Measurements from ENCODE around the gene PRDM16.

The PRDM16 gene

DNA sequence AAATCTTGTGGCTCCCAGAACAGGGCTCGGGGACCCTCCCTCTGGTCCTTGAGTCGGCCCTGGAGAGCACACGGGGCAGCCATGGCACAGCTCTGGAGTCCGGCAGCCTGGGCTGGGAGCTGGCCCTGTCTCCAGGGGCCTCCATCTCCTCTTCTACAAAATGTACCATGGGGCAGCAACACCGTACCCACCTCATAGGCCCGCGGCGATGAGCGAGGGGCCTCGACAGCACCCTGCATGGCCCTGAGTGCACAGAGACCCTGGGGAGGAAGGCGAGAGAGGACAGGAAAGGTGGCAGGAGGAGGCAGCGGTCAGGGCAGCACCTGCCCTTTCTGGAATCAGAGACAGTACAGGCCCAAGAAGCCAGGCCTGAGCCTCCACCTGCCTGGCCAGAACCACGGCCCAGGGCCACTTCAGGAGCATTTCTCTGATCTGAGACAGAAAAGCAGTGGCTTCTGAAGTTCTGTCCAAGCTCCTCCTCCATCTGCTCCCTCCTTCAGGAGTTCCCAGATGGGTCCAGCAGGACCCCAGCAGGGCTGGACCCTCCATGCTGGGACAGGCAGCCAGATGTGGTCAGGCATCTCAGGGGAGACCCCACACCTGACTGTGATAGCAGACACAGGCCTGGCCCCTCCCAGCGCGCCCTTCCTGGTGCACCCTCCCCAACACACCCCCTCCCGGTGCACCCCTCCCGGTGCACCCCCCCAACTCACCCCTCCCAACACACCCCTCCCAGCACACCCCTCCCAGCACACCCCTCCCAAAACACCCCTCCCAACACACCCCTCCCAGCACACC is 309.6 kb downstream of the PRDM16 start:
- H4K20me1 ChIP-seq: peaks cover 88% of the 10 kb centered on the region
- H3K4me1 ChIP-seq: peaks cover 50% of the 10 kb centered on the region

GRCh38 chr1:3379934-3380333 is 310.9 kb downstream of the PRDM16 start:
- H4K20me1 ChIP-seq: peaks cover 88% of the 10 kb centered on the region
- peaks cover 73% of the 10 kb centered on the region for H3K27me3 ChIP-seq
- TF ChIP-seq Cebpa-rat (IDR thresholded peaks at IDR 0.05): no peak

More for the DNA sequence above, 309.6 kb downstream of the PRDM16 start:
- Histone ChIP-seq H3K27me3 (peaks cover 78% of the 10 kb centered on the region), H3K9me3 (no peaks in the 10 kb centered on the region), H3K9ac (no peak overlapping the region), H3K27ac (no peak overlapping the region), H3K4me3 (no peak overlapping the region), H3K4me2 (no peak overlapping the region), H3K36me3 (no peaks in the 10 kb centered on the region)
- TF ChIP-seq Cebpa-rat (IDR thresholded peaks at IDR 0.05): no peak

GRCh38 chr1:3380469-3380868 is 311.5 kb downstream of the PRDM16 start:
- Histone ChIP-seq H3K4me2 (peak overlapping the region; percentile 72), H4K20me1 (peaks cover 88% of the 10 kb centered on the region), H3K27me3 (peaks cover 73% of the 10 kb centered on the region), H3K4me1 (peaks cover 35% of the 10 kb centered on the region), H3K27ac (no peak overlapping the region), H3K4me3 (no peak overlapping the region), H3K36me3 (no peaks in the 10 kb centered on the region), H3K9ac (no peak overlapping the region), H3K9me3 (no peaks in the 10 kb centered on the region)
- TF ChIP-seq Cebpa-rat (IDR thresholded peaks at IDR 0.05): no peak

More at GRCh38 chr1:3379934-3380333, 310.9 kb downstream of the PRDM16 start:
- no peak overlapping the region for H3K9ac ChIP-seq
- no peak overlapping the region for H3K27ac ChIP-seq
- H3K9me3 ChIP-seq: no peaks in the 10 kb centered on the region
- H3K4me2 ChIP-seq: peak overlapping the region; percentile 72
- no peaks in the 10 kb centered on the region for H3K36me3 ChIP-seq
- H3K4me1 ChIP-seq: peaks cover 37% of the 10 kb centered on the region
- no peak overlapping the region for H3K4me3 ChIP-seq

- H3K9ac ChIP-seq: no peak overlapping the region
- no peak overlapping the region for H3K27ac ChIP-seq
- peak overlapping the region; percentile 72 for H3K4me2 ChIP-seq
- no peak for TF ChIP-seq Cebpa-rat (IDR thresholded peaks at IDR 0.05)
- peaks cover 73% of the 10 kb centered on the region for H3K27me3 ChIP-seq
- H4K20me1 ChIP-seq: peaks cover 88% of the 10 kb centered on the region
- no peaks in the 10 kb centered on the region for H3K9me3 ChIP-seq
- no peaks in the 10 kb centered on the region for H3K36me3 ChIP-seq
- H3K4me3 ChIP-seq: no peak overlapping the region
- peaks cover 37% of the 10 kb centered on the region for H3K4me1 ChIP-seq
These were observed 312.9 kb downstream of the PRDM16 start for GRCh38 chr1:3381901-3382300.

DNA sequence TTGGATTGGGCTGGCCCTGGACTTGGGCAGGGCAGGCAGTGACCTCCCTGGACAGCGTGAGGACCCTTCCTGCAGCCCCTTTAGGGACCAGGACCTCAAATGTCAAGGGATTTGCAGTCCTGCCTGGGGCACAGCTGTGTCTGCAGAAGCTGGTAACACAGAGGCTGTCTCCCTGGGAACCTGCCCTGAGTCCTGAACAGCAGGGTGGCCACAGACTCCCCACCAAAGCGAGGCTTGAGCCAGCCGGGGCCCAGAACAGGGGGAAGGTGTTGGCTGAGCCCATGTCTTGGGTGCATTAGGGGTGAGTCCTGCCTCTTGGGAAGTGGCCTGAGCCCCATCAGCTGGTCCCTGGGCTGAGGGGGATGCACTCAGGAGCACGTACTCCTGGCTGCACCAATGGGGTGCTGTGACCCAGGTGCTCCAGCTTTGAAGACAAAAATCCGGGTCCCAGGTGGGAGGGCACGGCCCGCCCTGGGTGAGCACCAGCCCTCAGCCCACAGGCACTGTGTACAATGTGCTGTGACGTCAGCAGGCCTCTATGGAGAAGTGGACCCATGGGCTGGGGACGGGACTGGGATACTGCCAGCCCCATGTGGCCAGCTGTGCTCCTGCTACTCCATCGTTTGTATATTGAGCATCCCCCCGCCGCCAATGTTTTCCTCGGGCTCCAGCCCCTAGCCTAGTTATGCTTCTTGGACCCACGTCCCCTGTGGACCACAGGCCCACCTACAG is 313.5 kb downstream of the PRDM16 start:
- H3K27me3 ChIP-seq: peaks cover 73% of the 10 kb centered on the region
- TF ChIP-seq Cebpa-rat (IDR thresholded peaks at IDR 0.05): no peak
- no peak overlapping the region for H3K4me3 ChIP-seq
- peak overlapping the region; percentile 72 for H3K4me2 ChIP-seq
- no peak overlapping the region for H3K9ac ChIP-seq
- no peaks in the 10 kb centered on the region for H3K36me3 ChIP-seq
- no peaks in the 10 kb centered on the region for H3K9me3 ChIP-seq
- H3K4me1 ChIP-seq: peaks cover 43% of the 10 kb centered on the region
- peaks cover 88% of the 10 kb centered on the region for H4K20me1 ChIP-seq
- H3K27ac ChIP-seq: no peak overlapping the region

- Histone ChIP-seq H3K4me1 (peaks cover 52% of the 10 kb centered on the region), H3K27me3 (peaks cover 73% of the 10 kb centered on the region), H3K36me3 (no peaks in the 10 kb centered on the region), H3K4me3 (no peak overlapping the region), H4K20me1 (peaks cover 88% of the 10 kb centered on the region), H3K27ac (no peak overlapping the region), H3K9me3 (no peaks in the 10 kb centered on the region), H3K4me2 (no peak overlapping the region), H3K9ac (no peak overlapping the region)
- TF ChIP-seq Cebpa-rat (IDR thresholded peaks at IDR 0.05): no peak
These were observed 314.7 kb downstream of the PRDM16 start for GRCh38 chr1:3383679-3384078.

- no peak for TF ChIP-seq Cebpa-rat (IDR thresholded peaks at IDR 0.05)
- Histone ChIP-seq H3K4me1 (peaks cover 59% of the 10 kb centered on the region), H4K20me1 (peaks cover 95% of the 10 kb centered on the region), H3K27ac (no peak overlapping the region), H3K4me3 (no peak overlapping the region), H3K36me3 (no peaks in the 10 kb centered on the region), H3K9ac (no peak overlapping the region), H3K4me2 (no peak overlapping the region), H3K9me3 (no peaks in the 10 kb centered on the region), H3K27me3 (peaks cover 80% of the 10 kb centered on the region)
These were observed 315.4 kb downstream of the PRDM16 start for GRCh38 chr1:3384407-3384806.

DNA sequence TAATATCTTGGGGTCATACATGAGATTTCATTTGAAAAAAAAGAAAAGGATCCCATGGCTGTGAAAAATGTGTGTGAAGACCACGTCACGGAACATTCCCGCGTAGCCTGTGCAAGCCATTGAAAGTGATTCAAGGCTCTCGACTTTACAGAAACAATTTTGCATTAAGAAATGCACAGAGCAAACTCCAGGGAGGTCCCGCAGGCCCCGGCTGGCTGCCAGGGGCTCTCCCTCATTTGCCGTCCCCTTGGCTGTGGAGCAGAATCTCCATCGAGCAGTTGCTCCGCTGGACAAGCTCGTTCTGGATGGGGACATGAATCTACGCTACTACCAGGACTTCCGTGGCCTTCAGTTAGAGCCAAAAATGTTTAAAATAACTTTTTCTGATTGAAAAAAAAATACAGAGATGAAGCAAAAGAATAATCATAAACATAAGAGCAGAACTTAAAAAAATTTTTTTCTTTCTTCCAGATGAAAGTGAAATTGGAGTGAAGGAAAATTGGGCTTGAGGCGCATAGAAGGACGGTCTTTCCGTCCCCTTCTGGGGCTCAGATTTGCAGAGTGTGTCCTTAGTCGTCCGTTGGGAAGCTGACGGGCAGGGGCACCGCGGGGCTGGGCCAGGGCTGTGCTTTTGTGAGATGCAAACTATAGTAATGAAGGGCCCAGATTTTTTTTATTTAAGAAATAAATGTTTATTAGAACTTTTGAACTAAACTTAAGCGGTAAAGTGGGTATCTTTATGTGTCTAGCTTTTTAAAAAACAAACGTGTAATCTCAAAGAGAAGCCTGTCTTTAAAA is 317.4 kb downstream of the PRDM16 start:
- no peak for TF ChIP-seq Cebpa-rat (IDR thresholded peaks at IDR 0.05)
- H3K27ac ChIP-seq: no peak overlapping the region
- peak overlapping the region; percentile 50 for H3K4me2 ChIP-seq
- H3K9me3 ChIP-seq: no peaks in the 10 kb centered on the region
- no peaks in the 10 kb centered on the region for H3K36me3 ChIP-seq
- peaks cover 84% of the 10 kb centered on the region for H3K27me3 ChIP-seq
- H3K4me1 ChIP-seq: peaks cover 56% of the 10 kb centered on the region
- no peak overlapping the region for H3K4me3 ChIP-seq
- peaks cover 98% of the 10 kb centered on the region for H4K20me1 ChIP-seq
- H3K9ac ChIP-seq: no peak overlapping the region

GRCh38 chr1:3387401-3387800 is 318.4 kb downstream of the PRDM16 start:
- Histone ChIP-seq H3K4me1 (peaks cover 46% of the 10 kb centered on the region), H3K36me3 (no peaks in the 10 kb centered on the region), H3K4me3 (no peak overlapping the region), H3K9me3 (no peaks in the 10 kb centered on the region), H4K20me1 (peaks cover 98% of the 10 kb centered on the region), H3K27me3 (peaks cover 93% of the 10 kb centered on the region), H3K9ac (no peak overlapping the region), H3K27ac (no peak overlapping the region), H3K4me2 (peak overlapping the region; percentile 50)
- TF ChIP-seq Cebpa-rat (IDR thresholded peaks at IDR 0.05): no peak

All from BLaER1 (cell line).